ENCODE results near the gene LGALS12.

The LGALS12 gene

DNA sequence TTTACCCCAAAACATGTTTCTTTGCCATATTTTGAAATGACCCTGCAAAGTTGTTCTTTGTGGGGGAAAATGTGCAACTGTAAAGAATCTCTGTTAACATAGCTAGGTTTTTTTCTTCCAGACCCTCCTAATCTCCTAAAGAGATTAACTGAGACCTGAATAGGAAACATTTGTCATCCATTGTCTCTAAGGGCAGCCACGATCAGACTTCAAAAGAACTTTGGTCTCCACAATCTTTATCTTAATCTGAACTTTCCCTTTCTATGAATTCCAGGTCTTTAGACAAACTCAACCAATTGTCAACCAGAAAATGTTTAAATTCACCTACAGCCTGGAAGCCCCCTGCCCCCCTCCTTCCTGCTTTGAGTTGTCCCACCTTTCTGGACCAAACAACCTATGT lies 4.6 kb upstream of the LGALS12 start:
- TF ChIP-seq, protein P1, sequence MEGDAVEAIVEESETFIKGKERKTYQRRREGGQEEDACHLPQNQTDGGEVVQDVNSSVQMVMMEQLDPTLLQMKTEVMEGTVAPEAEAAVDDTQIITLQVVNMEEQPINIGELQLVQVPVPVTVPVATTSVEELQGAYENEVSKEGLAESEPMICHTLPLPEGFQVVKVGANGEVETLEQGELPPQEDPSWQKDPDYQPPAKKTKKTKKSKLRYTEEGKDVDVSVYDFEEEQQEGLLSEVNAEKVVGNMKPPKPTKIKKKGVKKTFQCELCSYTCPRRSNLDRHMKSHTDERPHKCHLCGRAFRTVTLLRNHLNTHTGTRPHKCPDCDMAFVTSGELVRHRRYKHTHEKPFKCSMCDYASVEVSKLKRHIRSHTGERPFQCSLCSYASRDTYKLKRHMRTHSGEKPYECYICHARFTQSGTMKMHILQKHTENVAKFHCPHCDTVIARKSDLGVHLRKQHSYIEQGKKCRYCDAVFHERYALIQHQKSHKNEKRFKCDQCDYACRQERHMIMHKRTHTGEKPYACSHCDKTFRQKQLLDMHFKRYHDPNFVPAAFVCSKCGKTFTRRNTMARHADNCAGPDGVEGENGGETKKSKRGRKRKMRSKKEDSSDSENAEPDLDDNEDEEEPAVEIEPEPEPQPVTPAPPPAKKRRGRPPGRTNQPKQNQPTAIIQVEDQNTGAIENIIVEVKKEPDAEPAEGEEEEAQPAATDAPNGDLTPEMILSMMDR (IDR thresholded peaks at IDR 0.05; ENCODE audit: control insufficient read depth, insufficient read depth, low read depth, low read length, missing control alignments), result no peak
- no peak overlapping the region for H3K4me3 ChIP-seq (ENCODE audit: control insufficient read depth, low read depth, low read length)
- no peak for DNase-seq (ENCODE audit: low read depth)

- H3K4me3 ChIP-seq (ENCODE audit: control insufficient read depth, low read depth, low read length), result no peak overlapping the region
- TF ChIP-seq, protein P1 (IDR thresholded peaks at IDR 0.05; ENCODE audit: control insufficient read depth, insufficient read depth, low read depth, low read length, missing control alignments), result no peak
- no peak for DNase-seq (ENCODE audit: low read depth)
Measured at GRCh38 chr11:63502252-63502820, 3.5 kb upstream of the LGALS12 start.

- DNase-seq (ENCODE audit: low read depth), result no peak
- TF ChIP-seq, protein P1 (IDR thresholded peaks at IDR 0.05; ENCODE audit: control insufficient read depth, insufficient read depth, low read depth, low read length, missing control alignments), result no peak
- no peak overlapping the region for H3K4me3 ChIP-seq (ENCODE audit: control insufficient read depth, low read depth, low read length)
Measured at GRCh38 chr11:63503492-63503891, 2.4 kb upstream of the LGALS12 start.

DNA sequence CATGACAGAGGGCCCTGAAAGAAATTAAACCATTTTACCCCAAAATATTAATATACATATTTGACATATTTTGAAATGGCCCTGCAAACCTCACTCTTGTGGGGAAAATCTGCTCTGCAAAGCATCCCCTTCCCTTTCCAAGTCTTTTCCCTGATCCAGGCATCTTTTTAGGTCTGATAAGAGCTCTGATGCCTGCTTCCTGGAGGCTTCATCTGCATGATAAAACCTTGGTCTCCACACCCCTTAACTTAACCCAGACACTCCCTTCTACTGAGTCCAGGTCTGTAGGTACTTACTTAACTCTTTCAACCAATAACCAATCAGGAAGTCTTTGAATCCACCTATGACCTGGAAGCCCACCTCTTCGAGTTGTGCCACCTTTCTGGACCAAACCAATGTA lies 1.8 kb upstream of the LGALS12 start:
- no peak overlapping the region for H3K4me3 ChIP-seq (ENCODE audit: control insufficient read depth, low read depth, low read length)
- TF ChIP-seq, protein P1 (IDR thresholded peaks at IDR 0.05; ENCODE audit: control insufficient read depth, insufficient read depth, low read depth, low read length, missing control alignments), result no peak
- DNase-seq (ENCODE audit: low read depth), result no peak

DNA sequence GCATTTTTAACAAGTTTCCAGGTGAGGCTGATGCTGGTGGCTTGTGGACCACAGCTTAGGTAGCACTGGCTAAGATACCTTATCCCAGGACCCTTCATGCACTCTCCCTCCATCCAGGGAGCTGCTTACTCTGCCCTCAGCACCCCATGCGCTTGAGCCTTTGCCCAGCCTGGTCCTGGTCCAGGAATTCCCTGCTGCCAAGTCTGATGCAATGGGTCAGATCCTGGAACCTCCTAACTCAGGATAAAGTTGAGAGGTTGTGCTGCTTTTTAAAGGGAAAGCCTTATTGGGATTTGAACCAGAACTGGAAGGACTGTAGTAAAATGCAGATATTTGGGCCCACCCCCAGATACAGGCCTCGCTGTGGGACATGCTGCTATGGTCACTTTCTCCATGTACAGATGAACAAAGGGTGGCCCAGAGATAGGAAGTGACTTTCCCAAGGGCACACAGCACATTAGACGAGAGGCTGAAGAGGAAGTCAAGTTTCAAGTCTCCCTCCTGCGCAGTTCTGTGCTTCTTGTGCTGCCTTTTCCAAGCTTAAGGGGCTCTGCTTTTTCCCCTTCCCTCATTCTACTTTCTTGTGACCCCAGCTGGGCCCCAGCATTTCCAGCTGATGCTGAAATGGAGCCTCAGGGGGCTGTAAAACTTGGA lies 824 bp upstream of the LGALS12 start:
- H3K4me3 ChIP-seq (ENCODE audit: control insufficient read depth, low read depth, low read length), result no peak overlapping the region
- TF ChIP-seq, protein P1 (IDR thresholded peaks at IDR 0.05; ENCODE audit: control insufficient read depth, insufficient read depth, low read depth, low read length, missing control alignments), result no peak

GRCh38 chr11:63506876-63507275 lies 992 bp downstream of the LGALS12 start:
- DNase-seq (ENCODE audit: low read depth), result no peak

More for the DNA sequence above, 824 bp upstream of the LGALS12 start:
- no peak for DNase-seq (ENCODE audit: low read depth)

More at GRCh38 chr11:63506876-63507275, 992 bp downstream of the LGALS12 start:
- H3K4me3 ChIP-seq (ENCODE audit: control insufficient read depth, low read depth, low read length), result no peak overlapping the region
- TF ChIP-seq, protein P1 (IDR thresholded peaks at IDR 0.05; ENCODE audit: control insufficient read depth, insufficient read depth, low read depth, low read length, missing control alignments), result no peak
